Measurements from ENCODE around the gene NCAPD2.

DNA sequence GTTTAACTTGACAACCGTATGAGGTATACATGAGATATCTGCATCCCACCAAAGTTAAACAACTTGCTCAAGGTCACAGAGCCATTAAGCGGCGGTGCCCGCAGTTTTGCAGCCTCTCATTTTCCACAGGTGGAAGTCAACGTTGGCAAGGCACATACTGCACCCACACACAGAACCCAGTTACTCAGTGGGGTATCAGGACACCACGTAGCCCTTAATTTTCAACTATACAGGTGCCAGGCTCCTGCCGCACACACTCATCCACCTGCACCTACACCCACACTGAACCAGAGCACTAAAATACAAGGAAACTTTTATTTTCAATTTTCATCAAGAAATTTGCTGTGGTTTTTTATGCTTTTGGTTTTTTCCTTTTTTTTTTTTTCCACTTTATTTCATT, 75.9 kb downstream of the NCAPD2 start:
- TF ChIP-seq CTCF (IDR thresholded peaks at IDR 0.05) (no peak), POLR2A (IDR thresholded peaks at IDR 0.05) (no peak)
